ENCODE measurements around the gene SIAH1.
"Not testable (repeated sequence)": the region's sequence is repeated elsewhere in the genome, so short reads cannot be mapped to it uniquely, and the experiment has no call there.

SIAH1 gene, protein sequence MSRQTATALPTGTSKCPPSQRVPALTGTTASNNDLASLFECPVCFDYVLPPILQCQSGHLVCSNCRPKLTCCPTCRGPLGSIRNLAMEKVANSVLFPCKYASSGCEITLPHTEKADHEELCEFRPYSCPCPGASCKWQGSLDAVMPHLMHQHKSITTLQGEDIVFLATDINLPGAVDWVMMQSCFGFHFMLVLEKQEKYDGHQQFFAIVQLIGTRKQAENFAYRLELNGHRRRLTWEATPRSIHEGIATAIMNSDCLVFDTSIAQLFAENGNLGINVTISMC

GRCh38 chr16:48385253-48386150 is at the start of gene SIAH1:
Gene SIAH1 (minus strand): TSS chr16:48385413. CDS start chr16:48362428, 22,985 bp downstream.
- peak; percentile 89 for DNase-seq

- DNase-seq: no peak
Measured at GRCh38 chr16:48434653-48435317, 49.6 kb upstream of the SIAH1 start.

- no peak for DNase-seq
Measured at GRCh38 chr16:48433850-48434530, 48.8 kb upstream of the SIAH1 start.

GRCh38 chr16:48433116-48433849 is 48.1 kb upstream of the SIAH1 start:
- no peak for DNase-seq

GRCh38 chr16:48432136-48432535 is 46.9 kb upstream of the SIAH1 start:
- DNase-seq: no peak

DNA sequence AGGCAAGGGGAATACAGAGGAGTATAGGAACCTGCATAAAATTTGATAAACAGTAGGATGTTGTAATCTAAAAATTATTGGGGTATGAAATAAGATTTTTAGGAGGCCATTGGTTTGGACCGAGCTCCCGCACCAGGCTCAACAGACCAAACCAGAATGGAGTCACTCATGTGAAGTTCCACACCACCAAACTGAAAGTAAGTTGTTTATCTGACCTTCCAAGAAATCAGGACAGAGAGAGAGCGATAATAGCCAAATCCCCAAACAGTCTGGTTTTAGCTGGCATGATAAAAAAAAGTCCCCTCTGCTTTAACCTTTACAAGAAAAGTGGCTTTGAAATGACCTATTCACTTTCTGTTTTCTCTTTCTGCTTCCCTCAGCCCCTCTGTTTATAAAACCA is 45.7 kb upstream of the SIAH1 start:
- no peak for DNase-seq

DNA sequence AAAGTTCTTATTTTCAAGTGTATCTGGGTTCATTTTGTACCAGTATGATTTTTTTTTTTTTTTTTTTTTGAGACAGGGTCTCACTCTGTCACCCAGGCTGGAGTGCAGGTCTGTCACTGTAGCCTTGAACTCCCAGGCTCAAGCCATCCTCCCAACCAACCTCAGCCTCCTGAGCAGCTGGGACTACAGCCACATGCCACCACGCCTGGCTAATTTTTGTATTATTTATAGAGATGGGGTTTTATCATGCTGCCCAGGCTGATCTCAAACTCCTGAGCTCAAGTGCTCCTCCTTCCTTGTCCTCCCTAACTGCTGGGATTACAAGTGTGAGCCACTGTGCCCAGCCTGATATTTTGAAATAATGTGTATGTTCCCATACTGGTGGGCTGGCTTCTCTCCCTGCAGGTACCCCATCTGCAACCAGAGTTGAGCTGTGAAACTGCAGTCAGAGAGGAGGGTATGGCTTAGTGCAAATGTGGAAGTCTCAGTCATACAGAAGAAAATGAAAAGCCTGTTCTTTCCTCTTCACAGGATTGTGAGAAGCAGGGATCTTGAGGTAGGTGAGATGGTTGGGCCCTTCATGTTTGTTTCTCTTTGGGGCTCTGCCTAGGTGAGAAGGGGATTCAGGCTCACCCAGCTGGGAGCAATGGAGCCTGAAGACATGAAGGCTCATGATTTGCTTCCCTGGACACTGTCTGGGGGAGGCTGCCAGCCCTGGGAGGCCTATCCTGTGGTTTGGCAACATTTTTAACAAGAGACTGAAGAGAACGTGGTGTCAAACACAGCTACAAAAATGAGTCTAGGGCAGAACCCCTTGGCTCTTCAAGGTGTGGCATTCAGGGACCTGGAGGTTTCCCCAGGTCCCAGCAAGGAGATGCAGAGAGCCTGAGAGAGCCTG is 41.3 kb upstream of the SIAH1 start:
- DNase-seq: no peak

DNA sequence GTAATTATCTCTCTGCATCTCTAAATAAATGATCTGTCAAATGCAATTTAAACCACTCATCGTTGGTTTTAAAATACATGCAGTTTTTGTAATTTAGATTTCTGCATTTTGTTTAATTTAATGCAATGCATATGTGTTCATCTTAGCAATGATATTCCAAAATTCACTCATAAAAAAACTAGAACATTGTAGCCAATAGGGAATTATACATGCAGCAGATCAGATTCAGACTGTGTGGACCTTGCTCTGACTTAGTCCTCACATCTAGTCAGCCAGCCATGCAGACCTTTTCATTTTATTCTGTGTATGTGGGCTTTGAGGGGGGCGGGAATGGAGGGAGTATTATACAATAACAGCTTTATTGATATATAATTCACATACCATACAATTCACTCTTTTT is 37.3 kb upstream of the SIAH1 start:
- no peak for DNase-seq

DNA sequence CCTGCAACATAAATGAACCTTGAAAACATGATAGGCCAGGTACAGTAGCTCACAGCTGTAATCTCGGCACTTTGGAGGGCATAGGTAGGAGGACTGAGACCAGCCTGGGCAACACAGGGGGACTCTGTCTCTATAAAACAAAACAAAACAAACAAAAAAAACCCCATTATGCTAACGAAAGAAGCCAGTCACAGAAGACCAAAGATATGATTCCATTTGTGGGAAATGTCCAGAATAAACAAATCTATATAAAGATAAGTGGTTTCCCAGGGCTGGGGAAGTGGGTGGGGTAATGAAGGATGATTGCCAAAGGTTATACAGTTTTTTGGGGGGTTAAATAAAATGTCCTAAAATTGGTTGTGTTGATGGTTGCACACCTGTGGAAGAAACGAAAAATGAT is 36.5 kb upstream of the SIAH1 start:
- no peak for DNase-seq

- no peak for DNase-seq
Measured at GRCh38 chr16:48420437-48420836, 35.2 kb upstream of the SIAH1 start.

GRCh38 chr16:48416617-48417016 is 31.4 kb upstream of the SIAH1 start:
- DNase-seq: not testable (repeated sequence)

DNA sequence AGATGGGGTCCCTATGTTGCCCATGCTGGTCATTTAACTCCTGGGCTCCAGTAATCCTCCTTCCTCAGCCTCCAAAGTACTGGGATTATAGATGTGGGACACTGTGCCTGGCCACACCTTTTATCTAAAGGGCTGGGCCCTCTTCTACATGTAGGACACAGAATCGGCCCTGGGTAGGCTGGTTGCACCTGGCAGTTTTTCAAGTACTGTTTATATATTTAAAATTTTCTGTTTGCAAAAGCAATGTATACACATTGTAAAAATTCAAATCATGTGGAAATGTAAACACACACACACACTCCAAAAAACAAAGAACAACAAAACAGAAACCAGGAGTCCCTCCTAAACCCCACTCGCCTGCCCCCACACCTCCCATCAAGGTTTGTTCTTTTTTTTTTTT is 28.1 kb upstream of the SIAH1 start:
- DNase-seq: no peak

GRCh38 chr16:48409839-48410632 is 24.8 kb upstream of the SIAH1 start:
- no peak for DNase-seq

GRCh38 chr16:48408688-48409087 is 23.5 kb upstream of the SIAH1 start:
- no peak for DNase-seq

GRCh38 chr16:48405907-48406306 is 20.7 kb upstream of the SIAH1 start:
- DNase-seq: no peak

GRCh38 chr16:48405153-48405552 is 19.9 kb upstream of the SIAH1 start:
- DNase-seq: no peak

DNA sequence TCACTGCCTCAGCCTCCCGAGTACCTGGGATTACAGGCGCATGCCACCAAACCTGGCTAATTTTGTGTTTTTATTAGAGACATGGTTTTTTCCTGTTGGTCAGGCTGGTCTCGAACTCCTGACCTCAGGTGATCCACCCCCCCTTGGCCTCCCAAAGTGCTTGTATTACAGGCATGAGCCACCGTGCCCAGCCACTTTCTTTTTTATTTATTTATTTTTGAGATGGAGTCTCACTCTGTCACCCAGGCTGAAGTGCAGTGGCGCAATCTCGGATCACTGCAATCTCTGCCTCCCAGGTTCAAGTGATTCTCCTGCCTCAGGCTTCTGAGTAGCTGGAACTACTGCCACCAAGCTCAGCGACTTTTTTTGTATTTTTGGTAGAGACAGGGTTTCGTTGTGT is 17.3 kb upstream of the SIAH1 start:
- not testable (repeated sequence) for DNase-seq

DNA sequence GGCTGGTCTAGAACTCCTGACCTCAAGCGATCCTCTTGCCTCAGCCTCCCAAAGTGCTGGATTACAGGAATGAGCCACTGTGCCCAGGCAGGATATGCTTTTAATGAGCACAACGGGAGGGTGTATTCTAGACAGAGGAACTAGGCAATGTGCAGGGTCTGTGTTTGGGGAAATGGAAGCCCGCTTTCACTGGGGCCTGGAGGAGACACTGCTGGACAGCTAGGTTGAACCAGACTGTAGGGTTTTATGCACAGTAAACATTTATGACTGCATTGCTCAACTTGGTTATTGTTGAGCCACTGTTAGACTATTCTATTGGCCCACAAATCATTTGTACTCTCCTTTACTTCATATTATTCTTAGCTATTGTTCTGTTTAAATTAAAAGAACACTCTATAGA is 10.2 kb upstream of the SIAH1 start:
- no peak for DNase-seq

DNA sequence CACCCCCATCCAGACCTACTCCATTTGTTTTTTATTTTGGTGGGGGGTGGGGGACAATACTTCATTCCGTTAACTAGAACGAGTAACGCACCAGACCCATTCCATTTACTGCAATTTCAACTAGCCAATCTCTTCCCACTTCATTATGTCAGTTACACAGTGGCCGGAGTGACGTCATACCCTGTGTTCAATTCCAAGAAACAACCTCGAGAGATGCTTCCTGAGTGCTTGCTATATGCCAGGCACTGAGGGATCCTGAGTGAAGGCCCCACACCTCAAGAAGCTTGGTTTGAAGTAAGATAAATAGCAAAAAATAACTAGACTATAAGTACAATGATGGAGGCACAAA is 9.1 kb upstream of the SIAH1 start:
- DNase-seq: peak; percentile 14

All from activated CD4-positive, alpha-beta T cell treated with anti-CD3 and anti-CD28 coated beads, Interleukin-10, Interleukin-2, amounts not matched to agents 100 ng/mL and 50 ng/mL, durations not matched to agents 16 hours and 8 hours (primary cell).